ENCODE results near the gene RILP. TPM values are rescaled to one million over a fixed set of nuclear protein-coding genes. Genes with fewer than 3 reads are reported as not detected.
A peak's percentile ranks its signal among the peaks of the same experiment; 100 is the strongest.

RILP gene
- total and polyA plus RNA-seq, 10 of the 15 experiments (the other 5 are each of a cell fraction or from before 2014, with no cell fraction given), result 0.60 to 6.1 (median 3.3) TPM; not detected in 1

DNA sequence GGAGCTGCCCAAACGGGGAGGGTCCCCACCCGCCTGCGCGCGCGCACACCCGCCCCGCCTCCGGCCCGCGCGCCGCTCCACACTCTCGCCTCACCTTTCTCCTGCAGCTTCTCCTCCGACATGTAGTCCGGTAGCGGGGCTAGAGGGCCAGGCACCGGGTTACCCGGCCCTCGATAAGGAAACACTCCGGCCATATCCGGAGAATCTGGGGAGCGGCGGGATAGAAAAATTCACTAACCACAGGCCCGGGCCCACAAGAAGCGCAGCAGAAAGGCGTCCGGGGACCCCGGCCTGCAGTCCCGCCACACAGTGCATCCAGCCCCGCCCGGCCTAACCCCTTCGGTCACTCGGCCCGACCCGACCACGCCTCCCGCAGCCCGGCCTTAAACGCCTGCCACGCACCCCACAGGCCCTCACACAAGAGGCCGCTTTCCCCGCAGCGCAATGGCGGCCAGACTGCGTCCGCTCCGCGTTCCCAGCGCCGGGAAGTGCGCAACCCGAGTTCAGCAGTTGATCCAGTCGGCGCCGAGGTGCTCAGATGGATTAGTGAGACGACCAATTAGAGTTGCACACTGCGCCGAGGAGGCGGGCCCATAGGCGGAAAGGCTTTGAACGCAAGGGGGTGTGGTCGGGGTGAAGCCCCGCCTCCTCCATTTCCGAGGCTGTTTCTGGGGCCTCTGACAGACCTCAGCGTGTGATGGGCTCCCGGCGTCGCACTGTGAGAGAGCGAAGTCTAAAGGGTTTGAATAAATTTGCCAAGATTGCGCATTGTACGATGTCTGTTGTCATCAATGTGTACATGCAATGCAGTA, 34.9 kb upstream of the RILP start, which contains the start of gene PRPF8 (continued):
- TF ChIP-seq, protein P1, sequence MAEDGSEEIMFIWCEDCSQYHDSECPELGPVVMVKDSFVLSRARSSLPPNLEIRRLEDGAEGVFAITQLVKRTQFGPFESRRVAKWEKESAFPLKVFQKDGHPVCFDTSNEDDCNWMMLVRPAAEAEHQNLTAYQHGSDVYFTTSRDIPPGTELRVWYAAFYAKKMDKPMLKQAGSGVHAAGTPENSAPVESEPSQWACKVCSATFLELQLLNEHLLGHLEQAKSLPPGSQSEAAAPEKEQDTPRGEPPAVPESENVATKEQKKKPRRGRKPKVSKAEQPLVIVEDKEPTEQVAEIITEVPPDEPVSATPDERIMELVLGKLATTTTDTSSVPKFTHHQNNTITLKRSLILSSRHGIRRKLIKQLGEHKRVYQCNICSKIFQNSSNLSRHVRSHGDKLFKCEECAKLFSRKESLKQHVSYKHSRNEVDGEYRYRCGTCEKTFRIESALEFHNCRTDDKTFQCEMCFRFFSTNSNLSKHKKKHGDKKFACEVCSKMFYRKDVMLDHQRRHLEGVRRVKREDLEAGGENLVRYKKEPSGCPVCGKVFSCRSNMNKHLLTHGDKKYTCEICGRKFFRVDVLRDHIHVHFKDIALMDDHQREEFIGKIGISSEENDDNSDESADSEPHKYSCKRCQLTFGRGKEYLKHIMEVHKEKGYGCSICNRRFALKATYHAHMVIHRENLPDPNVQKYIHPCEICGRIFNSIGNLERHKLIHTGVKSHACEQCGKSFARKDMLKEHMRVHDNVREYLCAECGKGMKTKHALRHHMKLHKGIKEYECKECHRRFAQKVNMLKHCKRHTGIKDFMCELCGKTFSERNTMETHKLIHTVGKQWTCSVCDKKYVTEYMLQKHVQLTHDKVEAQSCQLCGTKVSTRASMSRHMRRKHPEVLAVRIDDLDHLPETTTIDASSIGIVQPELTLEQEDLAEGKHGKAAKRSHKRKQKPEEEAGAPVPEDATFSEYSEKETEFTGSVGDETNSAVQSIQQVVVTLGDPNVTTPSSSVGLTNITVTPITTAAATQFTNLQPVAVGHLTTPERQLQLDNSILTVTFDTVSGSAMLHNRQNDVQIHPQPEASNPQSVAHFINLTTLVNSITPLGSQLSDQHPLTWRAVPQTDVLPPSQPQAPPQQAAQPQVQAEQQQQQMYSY (CRISPR knock-in tag; IDR thresholded peaks at IDR 0.05), result no peak
- TF ChIP-seq RELA (IDR thresholded peaks at IDR 0.05; ENCODE audit: borderline replicate concordance, partially characterized antibody), result no peak
- TF ChIP-seq POU2F2 (IDR thresholded peaks at IDR 0.05; ENCODE audit: borderline replicate concordance, low read depth, low read length), result no peak; the same call in 2 of the 3 replicates
- TF ChIP-seq SREBF2 (IDR thresholded peaks at IDR 0.05; ENCODE audit: low read length), result no peak
- peak; percentile 99 for TF ChIP-seq POLR2A (IDR thresholded peaks at IDR 0.05; ENCODE audit: low read depth, low read length)
- TF ChIP-seq, protein P2, sequence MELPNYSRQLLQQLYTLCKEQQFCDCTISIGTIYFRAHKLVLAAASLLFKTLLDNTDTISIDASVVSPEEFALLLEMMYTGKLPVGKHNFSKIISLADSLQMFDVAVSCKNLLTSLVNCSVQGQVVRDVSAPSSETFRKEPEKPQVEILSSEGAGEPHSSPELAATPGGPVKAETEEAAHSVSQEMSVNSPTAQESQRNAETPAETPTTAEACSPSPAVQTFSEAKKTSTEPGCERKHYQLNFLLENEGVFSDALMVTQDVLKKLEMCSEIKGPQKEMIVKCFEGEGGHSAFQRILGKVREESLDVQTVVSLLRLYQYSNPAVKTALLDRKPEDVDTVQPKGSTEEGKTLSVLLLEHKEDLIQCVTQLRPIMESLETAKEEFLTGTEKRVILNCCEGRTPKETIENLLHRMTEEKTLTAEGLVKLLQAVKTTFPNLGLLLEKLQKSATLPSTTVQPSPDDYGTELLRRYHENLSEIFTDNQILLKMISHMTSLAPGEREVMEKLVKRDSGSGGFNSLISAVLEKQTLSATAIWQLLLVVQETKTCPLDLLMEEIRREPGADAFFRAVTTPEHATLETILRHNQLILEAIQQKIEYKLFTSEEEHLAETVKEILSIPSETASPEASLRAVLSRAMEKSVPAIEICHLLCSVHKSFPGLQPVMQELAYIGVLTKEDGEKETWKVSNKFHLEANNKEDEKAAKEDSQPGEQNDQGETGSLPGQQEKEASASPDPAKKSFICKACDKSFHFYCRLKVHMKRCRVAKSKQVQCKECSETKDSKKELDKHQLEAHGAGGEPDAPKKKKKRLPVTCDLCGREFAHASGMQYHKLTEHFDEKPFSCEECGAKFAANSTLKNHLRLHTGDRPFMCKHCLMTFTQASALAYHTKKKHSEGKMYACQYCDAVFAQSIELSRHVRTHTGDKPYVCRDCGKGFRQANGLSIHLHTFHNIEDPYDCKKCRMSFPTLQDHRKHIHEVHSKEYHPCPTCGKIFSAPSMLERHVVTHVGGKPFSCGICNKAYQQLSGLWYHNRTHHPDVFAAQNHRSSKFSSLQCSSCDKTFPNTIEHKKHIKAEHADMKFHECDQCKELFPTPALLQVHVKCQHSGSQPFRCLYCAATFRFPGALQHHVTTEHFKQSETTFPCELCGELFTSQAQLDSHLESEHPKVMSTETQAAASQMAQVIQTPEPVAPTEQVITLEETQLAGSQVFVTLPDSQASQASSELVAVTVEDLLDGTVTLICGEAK (IDR thresholded peaks at IDR 0.05; ENCODE audit: borderline replicate concordance), result peak; percentile 91
- TF ChIP-seq DPF2 (IDR thresholded peaks at IDR 0.05), result peak; percentile 73; the same call in 1 of the 2 replicates
- peak; percentile 69; the same call in 1 of the 2 replicates for TF ChIP-seq TAF1 (IDR thresholded peaks at IDR 0.05; ENCODE audit: borderline replicate concordance, low read depth, low read length)
- TF ChIP-seq NRF1 (conservative IDR thresholded peaks at IDR 0.05; ENCODE audit: low read depth, low read length), result peak; percentile 41; the same call in 1 of the 2 replicates
- TF ChIP-seq SMAD1 (IDR thresholded peaks at IDR 0.05; ENCODE audit: low read depth, partially characterized antibody), result peak; percentile 18
- TF ChIP-seq, protein P3, sequence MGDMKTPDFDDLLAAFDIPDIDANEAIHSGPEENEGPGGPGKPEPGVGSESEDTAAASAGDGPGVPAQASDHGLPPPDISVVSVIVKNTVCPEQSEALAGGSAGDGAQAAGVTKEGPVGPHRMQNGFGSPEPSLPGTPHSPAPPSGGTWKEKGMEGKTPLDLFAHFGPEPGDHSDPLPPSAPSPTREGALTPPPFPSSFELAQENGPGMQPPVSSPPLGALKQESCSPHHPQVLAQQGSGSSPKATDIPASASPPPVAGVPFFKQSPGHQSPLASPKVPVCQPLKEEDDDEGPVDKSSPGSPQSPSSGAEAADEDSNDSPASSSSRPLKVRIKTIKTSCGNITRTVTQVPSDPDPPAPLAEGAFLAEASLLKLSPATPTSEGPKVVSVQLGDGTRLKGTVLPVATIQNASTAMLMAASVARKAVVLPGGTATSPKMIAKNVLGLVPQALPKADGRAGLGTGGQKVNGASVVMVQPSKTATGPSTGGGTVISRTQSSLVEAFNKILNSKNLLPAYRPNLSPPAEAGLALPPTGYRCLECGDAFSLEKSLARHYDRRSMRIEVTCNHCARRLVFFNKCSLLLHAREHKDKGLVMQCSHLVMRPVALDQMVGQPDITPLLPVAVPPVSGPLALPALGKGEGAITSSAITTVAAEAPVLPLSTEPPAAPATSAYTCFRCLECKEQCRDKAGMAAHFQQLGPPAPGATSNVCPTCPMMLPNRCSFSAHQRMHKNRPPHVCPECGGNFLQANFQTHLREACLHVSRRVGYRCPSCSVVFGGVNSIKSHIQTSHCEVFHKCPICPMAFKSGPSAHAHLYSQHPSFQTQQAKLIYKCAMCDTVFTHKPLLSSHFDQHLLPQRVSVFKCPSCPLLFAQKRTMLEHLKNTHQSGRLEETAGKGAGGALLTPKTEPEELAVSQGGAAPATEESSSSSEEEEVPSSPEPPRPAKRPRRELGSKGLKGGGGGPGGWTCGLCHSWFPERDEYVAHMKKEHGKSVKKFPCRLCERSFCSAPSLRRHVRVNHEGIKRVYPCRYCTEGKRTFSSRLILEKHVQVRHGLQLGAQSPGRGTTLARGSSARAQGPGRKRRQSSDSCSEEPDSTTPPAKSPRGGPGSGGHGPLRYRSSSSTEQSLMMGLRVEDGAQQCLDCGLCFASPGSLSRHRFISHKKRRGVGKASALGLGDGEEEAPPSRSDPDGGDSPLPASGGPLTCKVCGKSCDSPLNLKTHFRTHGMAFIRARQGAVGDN (IDR thresholded peaks at IDR 0.05), result 0 out of 2 replicates have a peak, but pooled peaks have one; percentile 48
- TF ChIP-seq, protein P4, sequence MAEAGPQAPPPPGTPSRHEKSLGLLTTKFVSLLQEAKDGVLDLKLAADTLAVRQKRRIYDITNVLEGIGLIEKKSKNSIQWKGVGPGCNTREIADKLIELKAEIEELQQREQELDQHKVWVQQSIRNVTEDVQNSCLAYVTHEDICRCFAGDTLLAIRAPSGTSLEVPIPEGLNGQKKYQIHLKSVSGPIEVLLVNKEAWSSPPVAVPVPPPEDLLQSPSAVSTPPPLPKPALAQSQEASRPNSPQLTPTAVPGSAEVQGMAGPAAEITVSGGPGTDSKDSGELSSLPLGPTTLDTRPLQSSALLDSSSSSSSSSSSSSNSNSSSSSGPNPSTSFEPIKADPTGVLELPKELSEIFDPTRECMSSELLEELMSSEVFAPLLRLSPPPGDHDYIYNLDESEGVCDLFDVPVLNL (IDR thresholded peaks at IDR 0.05; ENCODE audit: low read depth, low read length), result no peak
- TF ChIP-seq HDGF (IDR thresholded peaks at IDR 0.05), result no peak; the same call in 1 of the 2 replicates
- peak; percentile 73; the same call in 1 of the 2 replicates for TF ChIP-seq CBFB (IDR thresholded peaks at IDR 0.05; ENCODE audit: low read depth)

All from GM12878 (cell line).